ENCODE measurements around the gene LMTK2. TPM values are rescaled to one million over a fixed set of nuclear protein-coding genes. Genes with fewer than 3 reads are reported as not detected.

Gene LMTK2
- total RNA-seq, 4 donors from 2014 or later = 11.0 to 15.8 (median 12.0) TPM

DNA sequence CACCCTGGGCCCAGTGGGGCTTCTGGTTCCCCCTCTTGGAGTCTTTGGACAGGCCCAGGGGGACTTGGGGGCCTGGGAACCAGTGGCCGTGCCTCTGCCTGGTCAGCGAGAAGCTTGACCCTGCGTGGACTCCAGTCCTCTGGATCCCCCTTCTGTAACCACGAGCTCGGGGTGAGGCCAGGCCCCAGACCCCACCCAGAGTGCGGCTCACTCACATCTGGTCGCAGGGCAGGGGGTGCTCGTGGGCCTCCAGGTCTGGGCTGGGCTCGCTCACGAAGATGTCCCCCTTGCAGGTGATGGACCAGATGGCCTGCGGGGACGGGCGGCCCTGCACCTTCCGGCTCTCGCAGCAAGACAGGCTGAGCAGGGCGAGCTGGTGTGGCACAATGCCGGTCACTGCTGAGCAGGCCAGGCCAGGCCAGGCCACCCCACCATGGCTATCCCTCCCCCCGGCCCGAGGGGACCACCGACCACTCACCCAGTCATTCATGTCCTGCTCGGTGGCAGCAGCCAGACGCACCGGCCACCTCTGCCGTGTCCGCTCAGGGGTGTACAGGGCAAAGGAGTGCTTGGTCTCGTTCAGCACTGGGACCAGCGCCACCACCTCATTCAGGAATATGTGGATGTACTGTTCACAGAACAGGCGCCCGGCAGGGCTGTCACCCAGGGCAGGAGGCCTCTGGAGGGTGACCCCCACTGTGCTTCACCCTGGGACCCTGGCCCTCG, 124.2 kb downstream of the LMTK2 start:
- DNase-seq (ENCODE audit: low spot score) (no peak), ATAC-seq (ENCODE audit: low FRiP score) (no peak)
- TF ChIP-seq, protein P1, sequence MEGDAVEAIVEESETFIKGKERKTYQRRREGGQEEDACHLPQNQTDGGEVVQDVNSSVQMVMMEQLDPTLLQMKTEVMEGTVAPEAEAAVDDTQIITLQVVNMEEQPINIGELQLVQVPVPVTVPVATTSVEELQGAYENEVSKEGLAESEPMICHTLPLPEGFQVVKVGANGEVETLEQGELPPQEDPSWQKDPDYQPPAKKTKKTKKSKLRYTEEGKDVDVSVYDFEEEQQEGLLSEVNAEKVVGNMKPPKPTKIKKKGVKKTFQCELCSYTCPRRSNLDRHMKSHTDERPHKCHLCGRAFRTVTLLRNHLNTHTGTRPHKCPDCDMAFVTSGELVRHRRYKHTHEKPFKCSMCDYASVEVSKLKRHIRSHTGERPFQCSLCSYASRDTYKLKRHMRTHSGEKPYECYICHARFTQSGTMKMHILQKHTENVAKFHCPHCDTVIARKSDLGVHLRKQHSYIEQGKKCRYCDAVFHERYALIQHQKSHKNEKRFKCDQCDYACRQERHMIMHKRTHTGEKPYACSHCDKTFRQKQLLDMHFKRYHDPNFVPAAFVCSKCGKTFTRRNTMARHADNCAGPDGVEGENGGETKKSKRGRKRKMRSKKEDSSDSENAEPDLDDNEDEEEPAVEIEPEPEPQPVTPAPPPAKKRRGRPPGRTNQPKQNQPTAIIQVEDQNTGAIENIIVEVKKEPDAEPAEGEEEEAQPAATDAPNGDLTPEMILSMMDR (IDR thresholded peaks at IDR 0.05) = no peak

DNA sequence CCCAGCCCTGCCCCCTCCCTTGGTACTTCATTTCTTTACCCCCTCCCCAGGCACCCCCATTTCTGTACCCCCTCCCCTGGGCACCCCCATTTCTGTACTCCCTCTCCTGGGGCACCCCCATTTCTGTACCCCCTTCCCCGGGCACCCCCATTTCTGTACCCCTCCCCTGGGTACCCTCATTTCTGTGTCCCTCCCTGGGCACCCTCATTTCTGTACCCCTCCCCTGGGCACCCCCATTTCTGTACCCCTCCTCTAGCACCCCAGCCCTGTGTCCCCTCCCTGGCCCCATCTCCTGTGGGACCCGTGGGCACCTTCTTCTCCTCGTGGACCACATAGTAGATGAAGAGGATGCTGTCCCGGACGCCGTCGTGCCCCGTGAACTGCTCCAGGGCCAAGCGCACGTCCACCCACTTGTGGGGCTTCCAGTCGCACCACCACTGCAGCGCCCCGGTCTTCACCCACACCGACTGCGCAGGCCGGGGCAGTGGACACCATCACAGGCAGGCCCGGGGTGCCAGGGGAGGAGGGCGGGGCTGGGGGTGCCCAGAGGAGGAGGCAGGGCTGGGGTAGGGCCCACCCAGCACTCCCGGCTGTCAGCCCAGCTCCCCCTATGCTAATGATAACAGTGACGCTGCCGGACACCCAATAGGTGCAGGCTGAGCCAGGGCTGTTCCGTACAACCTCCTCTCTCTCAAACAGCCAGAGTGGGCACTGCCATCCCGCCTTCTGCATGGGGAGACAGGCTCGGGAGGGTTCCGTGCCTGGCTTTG, 125.0 kb downstream of the LMTK2 start:
- DNase-seq (ENCODE audit: low spot score) = no peak
- TF ChIP-seq, protein P1 (IDR thresholded peaks at IDR 0.05) = no peak

DNA sequence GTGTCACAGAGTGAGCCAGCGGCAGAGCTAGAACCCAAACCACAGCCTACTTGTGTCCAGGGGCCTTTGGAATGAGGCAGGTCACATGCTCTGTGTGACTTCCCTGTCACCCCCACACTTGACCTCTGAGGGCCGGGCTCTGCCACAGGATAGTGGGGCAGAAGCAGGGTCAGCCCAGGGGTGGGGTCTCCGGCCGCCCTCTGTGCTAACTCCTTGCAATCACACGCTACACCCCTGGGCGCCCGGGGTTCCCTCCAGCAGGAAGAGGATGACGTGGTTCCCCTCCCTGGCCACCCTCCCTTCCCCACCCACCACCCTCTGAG, 125.6 kb downstream of the LMTK2 start:
- ATAC-seq (ENCODE audit: low FRiP score) (no peak), DNase-seq (ENCODE audit: low spot score) (no peak)
- TF ChIP-seq, protein P1 (IDR thresholded peaks at IDR 0.05) = no peak

More for the DNA sequence above, 125.0 kb downstream of the LMTK2 start:
- ATAC-seq (ENCODE audit: low FRiP score) = no peak

DNA sequence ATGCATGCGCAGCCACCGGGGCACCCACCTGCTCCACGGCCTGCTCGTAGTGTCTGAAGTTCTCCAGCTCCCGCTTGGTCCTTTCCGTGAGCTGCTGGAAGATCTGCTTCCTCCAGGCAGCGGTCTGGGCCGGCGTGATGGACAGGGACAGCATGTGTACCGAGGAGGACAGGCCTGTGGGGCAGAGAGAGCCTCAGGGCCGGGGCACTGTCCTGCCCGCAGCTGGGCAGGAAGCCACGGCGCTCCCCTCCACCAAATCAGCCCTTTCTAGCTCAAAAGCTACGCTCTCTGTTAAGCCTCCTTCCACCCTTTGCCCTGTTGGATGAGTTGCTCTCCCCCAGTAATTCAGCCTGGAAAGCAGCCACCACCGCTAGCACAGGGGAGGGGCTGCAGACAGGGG, 126.1 kb downstream of the LMTK2 start:
- TF ChIP-seq, protein P1 (IDR thresholded peaks at IDR 0.05) = no peak
- no peak for DNase-seq (ENCODE audit: low spot score)
- ATAC-seq (ENCODE audit: low FRiP score) = no peak

DNA sequence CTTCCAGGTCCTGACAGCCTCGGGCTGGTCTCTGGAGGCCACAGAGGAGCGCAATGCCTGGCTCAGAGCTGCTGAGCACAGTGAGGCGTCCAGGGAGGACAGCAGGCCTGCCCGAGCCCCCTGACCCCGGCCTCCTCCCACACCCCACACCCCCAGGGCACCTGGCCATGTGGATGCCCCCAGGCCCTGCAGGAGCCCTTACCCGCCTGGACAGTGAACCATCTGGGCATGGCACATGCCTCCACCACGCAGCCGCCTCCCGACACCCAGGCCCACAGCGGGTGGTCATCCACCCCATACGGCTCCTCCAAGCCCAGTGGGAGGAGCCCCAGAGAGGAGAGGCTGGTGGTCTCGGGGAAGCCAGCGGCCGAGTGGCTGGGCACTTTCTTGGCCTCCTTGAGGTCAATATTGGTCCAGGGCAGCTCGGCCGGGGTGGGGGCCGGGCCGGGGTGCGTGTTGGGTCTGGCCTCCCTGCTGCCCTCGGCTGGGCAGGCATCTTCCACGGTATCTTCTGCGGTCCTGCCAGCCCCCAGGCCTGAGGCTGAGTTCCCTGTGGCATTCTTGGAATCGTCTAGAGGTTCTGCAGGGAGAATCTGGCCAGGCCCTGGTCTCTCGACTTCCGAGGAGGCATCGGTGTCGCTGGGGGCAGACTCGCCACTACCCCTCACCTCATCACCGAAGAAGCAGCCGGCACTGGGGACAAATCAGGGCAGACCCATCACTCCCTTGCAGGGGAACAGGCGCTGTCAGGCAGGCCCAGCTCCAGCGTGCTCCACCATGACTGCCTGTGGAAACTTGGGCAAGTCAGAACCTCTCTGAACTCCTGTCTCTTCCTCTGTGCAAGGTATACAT, 126.8 kb downstream of the LMTK2 start:
- TF ChIP-seq, protein P1 (IDR thresholded peaks at IDR 0.05) = no peak

DNA sequence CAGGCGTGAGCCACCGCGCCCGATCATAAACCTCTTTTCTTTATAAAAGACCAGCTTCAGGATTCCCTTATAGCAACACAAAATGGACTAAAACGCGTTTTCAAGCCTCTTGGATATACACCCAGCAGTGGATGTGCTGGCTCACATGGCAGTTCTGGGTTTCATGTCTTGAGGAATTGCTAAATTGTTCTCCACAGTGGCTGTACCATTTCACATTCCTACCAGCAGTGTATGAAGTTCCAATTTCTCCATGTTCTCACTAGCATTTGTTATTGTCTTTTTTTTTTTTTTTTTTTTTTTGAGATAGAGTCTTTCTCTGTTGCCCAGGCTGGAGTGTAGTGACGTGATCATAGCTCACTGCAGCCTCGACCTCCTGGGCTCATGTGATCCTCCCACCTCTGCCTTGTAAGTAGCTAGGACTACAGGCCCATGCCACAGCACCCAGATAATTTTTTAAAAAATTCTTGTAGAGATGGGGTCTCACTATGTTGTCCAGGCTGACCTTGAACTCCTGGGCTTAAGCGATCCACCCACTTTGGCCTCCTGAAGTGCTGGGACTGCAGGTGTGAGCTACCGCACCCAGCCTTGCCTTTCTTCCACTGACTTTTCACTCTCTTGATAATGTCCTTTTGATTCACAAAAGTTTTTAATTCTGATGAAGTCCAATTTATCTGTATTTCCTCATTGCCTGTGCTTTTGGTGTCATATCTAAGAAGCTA, 127.9 kb downstream of the LMTK2 start:
- ATAC-seq (ENCODE audit: low FRiP score) (no peak), DNase-seq (ENCODE audit: low spot score) (no peak)
- TF ChIP-seq, protein P1 (IDR thresholded peaks at IDR 0.05) = no peak

More for the DNA sequence above, 126.8 kb downstream of the LMTK2 start:
- DNase-seq (ENCODE audit: low spot score) (no peak), ATAC-seq (ENCODE audit: low FRiP score) (no peak)
